ENCODE measurements around the gene TLK1. TPM values are rescaled to one million over a fixed set of nuclear protein-coding genes. Genes with fewer than 3 reads are reported as not detected.

TLK1 gene
- polyA plus RNA-seq, 1 experiment: 28.3 TPM

GRCh38 chr2:171009386-171009785, 151.3 kb downstream of the TLK1 start:
- no peak for DNase-seq (ENCODE audit: low read depth, low spot score)
- Histone ChIP-seq H3K27me3 (ENCODE audit: control insufficient read depth, insufficient read depth, low read length) (no peaks in the 10 kb centered on the region), H3K4me3 (ENCODE audit: low read depth, low read length) (no peak overlapping the region), H3K9me3 (ENCODE audit: control insufficient read depth, insufficient read depth, low read length) (no peaks in the 10 kb centered on the region), H3K27ac (ENCODE audit: low read depth, low read length) (no peak overlapping the region)
- TF ChIP-seq CTCF (IDR thresholded peaks at IDR 0.05; ENCODE audit: low read depth, low read length): no peak
- ChIA-PET POLR2A (interaction anchor here (0.7 kb wide), 1 partner anchor 134 kb away, joined by 11 read pairs; no protein-coding TSS in a partner anchor), CTCF (interaction anchor here (0.7 to 0.9 kb wide), 2 partner anchors 77 to 140 kb away, joined by 4 read pairs; no protein-coding TSS in a partner anchor)

- Histone ChIP-seq H3K4me3 (ENCODE audit: low read depth, low read length) (no peak overlapping the region), H3K9me3 (ENCODE audit: control insufficient read depth, insufficient read depth, low read length) (no peaks in the 10 kb centered on the region), H3K27me3 (ENCODE audit: control insufficient read depth, insufficient read depth, low read length) (no peaks in the 10 kb centered on the region), H3K27ac (ENCODE audit: low read depth, low read length) (no peak overlapping the region)
- DNase-seq (ENCODE audit: low read depth, low spot score): no peak
- no peak for TF ChIP-seq CTCF (IDR thresholded peaks at IDR 0.05; ENCODE audit: low read depth, low read length)
- CTCF ChIA-PET: no interaction called here
- POLR2A ChIA-PET: no interaction called here
These were observed 152.0 kb downstream of the TLK1 start for GRCh38 chr2:171008550-171009205.

- Histone ChIP-seq H3K27me3 (ENCODE audit: control insufficient read depth, insufficient read depth, low read length) (no peaks in the 10 kb centered on the region), H3K9me3 (ENCODE audit: control insufficient read depth, insufficient read depth, low read length) (no peaks in the 10 kb centered on the region), H3K27ac (ENCODE audit: low read depth, low read length) (no peak overlapping the region), H3K4me3 (ENCODE audit: low read depth, low read length) (no peak overlapping the region)
- TF ChIP-seq CTCF (IDR thresholded peaks at IDR 0.05; ENCODE audit: low read depth, low read length): no peak
- ChIA-PET CTCF (no interaction called here), POLR2A (no interaction called here)
- DNase-seq (ENCODE audit: low read depth, low spot score): no peak
These were observed 155.9 kb downstream of the TLK1 start for GRCh38 chr2:171004833-171005232.

- no peak for TF ChIP-seq CTCF (IDR thresholded peaks at IDR 0.05; ENCODE audit: low read depth, low read length)
- H3K4me3 ChIP-seq (ENCODE audit: low read depth, low read length): no peak overlapping the region
- ChIA-PET POLR2A (no interaction called here), CTCF (no interaction called here)
- DNase-seq (ENCODE audit: low read depth, low spot score): no peak
- no peak overlapping the region for H3K27ac ChIP-seq (ENCODE audit: low read depth, low read length)
- H3K9me3 ChIP-seq (ENCODE audit: control insufficient read depth, insufficient read depth, low read length): no peaks in the 10 kb centered on the region
- no peaks in the 10 kb centered on the region for H3K27me3 ChIP-seq (ENCODE audit: control insufficient read depth, insufficient read depth, low read length)
These were observed 156.3 kb downstream of the TLK1 start for GRCh38 chr2:171004363-171004762.

GRCh38 chr2:170999654-171000053, 161.0 kb downstream of the TLK1 start:
- ChIA-PET POLR2A (no interaction called here), CTCF (interaction anchor here (0.5 kb wide), 1 partner anchor 1067 kb away, joined by 5 read pairs; no protein-coding TSS in a partner anchor)
- H3K27ac ChIP-seq (ENCODE audit: low read depth, low read length): no peak overlapping the region
- no peak for TF ChIP-seq CTCF (IDR thresholded peaks at IDR 0.05; ENCODE audit: low read depth, low read length)
- no peak for DNase-seq (ENCODE audit: low read depth, low spot score)
- no peak overlapping the region for H3K4me3 ChIP-seq (ENCODE audit: low read depth, low read length)
- no peaks in the 10 kb centered on the region for H3K27me3 ChIP-seq (ENCODE audit: control insufficient read depth, insufficient read depth, low read length)
- H3K9me3 ChIP-seq (ENCODE audit: control insufficient read depth, insufficient read depth, low read length): no peaks in the 10 kb centered on the region

All from AG04450 (cell line).